Activated CD4-positive, alpha-beta memory T cell treated with anti-CD3 and anti-CD28 coated beads, Interleukin-2, amount 10 ng/mL, durations not matched to agents 7 days and 5 days (primary cell): ENCODE data around the gene ALK. TPM values are rescaled to one million over a fixed set of nuclear protein-coding genes. Genes with fewer than 3 reads are reported as not detected.
A peak's percentile ranks its signal among the peaks of the same experiment; 100 is the strongest.

ENCODE experiments used
- CTCF ChIA-PET: fragments of 350-600 bp; sonication (Branson Sonifier 250); formaldehyde crosslinking; loops from one replicate; lab custom pipeline; 2021; ENCODE audit warnings: antibody characterized with exemption, inconsistent platforms; lab: Charles Lee
- POLR2A ChIA-PET: fragments of 350-600 bp; sonication (Branson Sonifier 250); formaldehyde crosslinking; loops from one replicate; lab custom pipeline; 2021; ENCODE audit warnings: antibody characterized with exemption; lab: Charles Lee
- DNase-seq: peaks from one replicate; pipeline ENCODE4 v3.0.0-alpha.2; 2020
- H3K27ac Mint-ChIP-seq: one replicate; pipeline ENCODE4 v1.8.0; 2021; ENCODE audit warnings: mild to moderate bottlenecking, mixed read lengths
- H3K27me3 Mint-ChIP-seq: one replicate; pipeline ENCODE4 v1.8.0; 2021; ENCODE audit warnings: mixed read lengths
- H3K36me3 Mint-ChIP-seq: one replicate; pipeline ENCODE4 v1.8.0; 2021; ENCODE audit warnings: low read depth, mixed read lengths
- H3K4me1 Mint-ChIP-seq: one replicate; pipeline ENCODE4 v1.8.0; 2021; ENCODE audit warnings: mixed read lengths
- H3K4me3 Mint-ChIP-seq: one replicate; pipeline ENCODE4 v1.8.0; 2021; ENCODE audit warnings: mild to moderate bottlenecking, mixed read lengths
- H3K9me3 Mint-ChIP-seq: one replicate; pipeline ENCODE4 v1.8.0; 2021; ENCODE audit warnings: mixed read lengths
- total RNA-seq, 2 experiments: library from RNA; stranded (reverse); gene quantifications; one replicate each; pipeline ENCODE4 v1.2.3, GENCODE V29; 2021

ALK gene
- total RNA-seq, 2 experiments from 2014 or later, result not detected

- no peaks in the 10 kb centered on the region for H3K9me3 Mint-ChIP-seq
- no peaks in the 10 kb centered on the region for H3K36me3 Mint-ChIP-seq
- ChIA-PET POLR2A (no interaction called here), CTCF (interaction anchor here (0.6 kb wide), 1 partner anchor 231 kb away, joined by 3 read pairs; no protein-coding TSS in a partner anchor)
- no peaks in the 10 kb centered on the region for H3K4me1 Mint-ChIP-seq
- DNase-seq, result no peak
- H3K4me3 Mint-ChIP-seq, result no peak overlapping the region
- H3K27ac Mint-ChIP-seq, result no peak overlapping the region
- H3K27me3 Mint-ChIP-seq, result peaks cover 4% of the 10 kb centered on the region
Observed at GRCh38 chr2:29226375-29226774, 695.0 kb downstream of the ALK start.

- H3K4me3 Mint-ChIP-seq, result no peak overlapping the region
- POLR2A ChIA-PET, result no interaction called here
- no peak for DNase-seq
- no peaks in the 10 kb centered on the region for H3K4me1 Mint-ChIP-seq
- H3K27me3 Mint-ChIP-seq, result peaks cover 4% of the 10 kb centered on the region
- no peaks in the 10 kb centered on the region for H3K9me3 Mint-ChIP-seq
- H3K27ac Mint-ChIP-seq, result no peak overlapping the region
- CTCF ChIA-PET, result interaction anchor here (0.6 kb wide), 1 partner anchor 231 kb away, joined by 3 read pairs; no protein-coding TSS in a partner anchor
- H3K36me3 Mint-ChIP-seq, result no peaks in the 10 kb centered on the region
Observed at GRCh38 chr2:29225814-29226213, 695.6 kb downstream of the ALK start.

DNA sequence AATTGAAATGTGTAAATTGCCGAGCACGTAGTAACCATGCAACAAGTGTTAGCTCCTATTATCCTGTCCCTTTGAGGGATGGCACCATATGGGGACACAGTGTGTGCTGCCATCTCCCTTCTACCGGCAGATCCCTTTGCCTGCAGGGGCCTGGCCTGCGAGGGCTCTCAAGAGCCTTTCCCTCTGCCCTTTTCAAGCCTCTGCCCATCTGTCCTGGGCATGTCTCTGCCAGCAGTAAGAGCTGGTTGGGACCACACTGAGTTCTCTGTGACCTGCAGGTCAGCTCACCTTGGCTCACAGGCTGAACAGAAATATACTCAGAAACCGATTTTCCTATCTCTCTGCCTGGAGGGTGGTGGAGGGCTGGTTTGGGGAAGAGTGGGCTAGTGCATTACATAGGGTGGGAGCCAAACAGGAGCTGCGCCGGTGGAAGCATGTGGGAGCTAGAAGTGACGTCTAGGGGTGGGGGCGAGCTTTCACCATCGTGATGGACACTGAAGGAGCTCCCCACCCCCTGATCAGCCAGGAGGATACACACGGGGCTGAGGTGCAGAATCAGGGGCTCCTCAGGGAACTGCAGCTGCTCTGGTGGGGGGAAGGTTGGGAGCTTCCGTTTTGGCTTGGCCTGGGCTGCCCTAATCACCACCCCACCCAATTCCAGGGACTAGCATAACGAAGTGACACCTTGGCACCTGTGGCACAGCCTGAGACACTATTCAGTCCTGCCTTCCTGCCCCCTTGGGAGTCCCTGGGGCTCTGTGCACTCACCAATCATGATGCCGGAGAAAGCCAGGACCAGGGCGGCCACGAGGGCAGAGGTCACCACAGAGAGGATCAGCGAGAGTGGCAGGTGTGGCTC, 696.5 kb downstream of the ALK start:
- POLR2A ChIA-PET, result no interaction called here
- Mint-ChIP-seq H3K4me3 (no peak overlapping the region), H3K27ac (no peak overlapping the region), H3K4me1 (no peaks in the 10 kb centered on the region), H3K27me3 (peaks cover 4% of the 10 kb centered on the region), H3K9me3 (no peaks in the 10 kb centered on the region), H3K36me3 (no peaks in the 10 kb centered on the region)
- no peak for DNase-seq
- CTCF ChIA-PET, result interaction anchor here (1.0 to 1.1 kb wide), 2 partner anchors 12 to 269 kb away, joined by 3 read pairs; no protein-coding TSS in a partner anchor

DNA sequence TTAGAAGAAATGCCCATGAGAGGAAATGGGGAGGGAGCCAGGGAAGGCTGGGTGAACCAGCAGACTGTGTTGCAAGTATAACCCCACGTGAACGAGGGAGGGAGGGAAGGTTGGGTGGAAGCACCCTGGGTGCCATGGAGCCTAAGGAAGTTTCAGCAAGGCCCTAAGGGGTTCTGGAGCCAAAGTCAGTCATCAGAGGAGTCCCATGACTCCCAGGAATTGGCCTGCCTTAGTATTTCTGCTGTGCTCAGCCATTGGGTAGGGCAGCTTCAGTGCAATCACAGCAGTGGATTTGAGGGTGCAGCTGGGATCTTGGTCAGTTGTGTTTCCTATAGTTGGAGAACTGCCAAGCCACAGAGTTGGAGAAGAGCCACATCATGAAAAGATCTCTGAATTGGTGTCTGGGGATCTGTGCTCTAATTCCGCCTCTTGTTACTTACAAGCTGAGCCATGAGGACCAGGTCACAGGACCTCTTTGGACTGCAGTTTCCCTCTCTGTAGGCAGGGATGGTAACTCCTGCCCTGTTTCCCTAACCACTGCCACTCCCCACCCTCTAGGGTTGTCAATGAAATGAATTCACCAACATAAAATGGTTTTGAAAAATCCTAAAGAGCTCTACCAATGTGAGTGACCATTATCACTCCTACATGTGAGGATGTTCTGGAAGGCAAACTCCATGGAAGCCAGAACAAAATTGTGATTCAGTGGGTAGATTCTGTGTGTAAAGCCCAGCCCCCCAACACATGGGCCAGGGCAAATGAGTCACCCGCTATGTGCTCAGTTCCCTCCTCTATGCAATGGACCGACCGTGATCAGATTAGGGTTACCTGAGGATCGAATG, 697.3 kb downstream of the ALK start:
- Mint-ChIP-seq H3K36me3 (no peaks in the 10 kb centered on the region), H3K27ac (no peak overlapping the region), H3K4me1 (no peaks in the 10 kb centered on the region), H3K9me3 (no peaks in the 10 kb centered on the region), H3K27me3 (peaks cover 4% of the 10 kb centered on the region), H3K4me3 (no peak overlapping the region)
- no peak for DNase-seq
- ChIA-PET POLR2A (no interaction called here), CTCF (interaction anchor here (1.0 to 1.1 kb wide), 2 partner anchors 13 to 269 kb away, joined by 3 read pairs; no protein-coding TSS in a partner anchor)

DNA sequence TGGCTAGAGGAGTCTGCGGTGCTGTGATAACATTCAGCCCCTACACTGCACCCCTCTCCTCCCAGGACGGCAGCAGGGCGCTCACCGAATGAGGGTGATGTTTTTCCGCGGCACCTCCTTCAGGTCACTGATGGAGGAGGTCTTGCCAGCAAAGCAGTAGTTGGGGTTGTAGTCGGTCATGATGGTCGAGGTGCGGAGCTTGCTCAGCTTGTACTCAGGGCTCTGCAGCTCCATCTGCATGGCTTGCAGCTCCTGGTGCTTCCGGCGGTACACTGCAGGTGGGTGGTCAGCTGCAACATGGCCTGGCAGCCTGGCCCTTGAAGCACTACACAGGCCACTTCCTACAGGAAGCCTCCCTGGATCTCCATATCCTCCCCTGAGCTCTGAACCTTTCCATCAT, 698.1 kb downstream of the ALK start:
- ChIA-PET POLR2A (no interaction called here), CTCF (interaction anchor here (1.1 kb wide), 1 partner anchor 13 kb away, joined by 3 read pairs; no protein-coding TSS in a partner anchor)
- Mint-ChIP-seq H3K27ac (no peak overlapping the region), H3K4me1 (no peaks in the 10 kb centered on the region), H3K27me3 (peaks cover 4% of the 10 kb centered on the region), H3K4me3 (no peak overlapping the region), H3K36me3 (no peaks in the 10 kb centered on the region), H3K9me3 (no peaks in the 10 kb centered on the region)
- no peak for DNase-seq

- H3K27ac Mint-ChIP-seq, result no peak overlapping the region
- peak; percentile 13 for DNase-seq
- no peaks in the 10 kb centered on the region for H3K9me3 Mint-ChIP-seq
- no peak overlapping the region for H3K4me3 Mint-ChIP-seq
- H3K4me1 Mint-ChIP-seq, result no peaks in the 10 kb centered on the region
- CTCF ChIA-PET, result no interaction called here
- POLR2A ChIA-PET, result no interaction called here
- H3K27me3 Mint-ChIP-seq, result peaks cover 4% of the 10 kb centered on the region
- no peaks in the 10 kb centered on the region for H3K36me3 Mint-ChIP-seq
Observed at GRCh38 chr2:29222381-29223179, 698.8 kb downstream of the ALK start.

GRCh38 chr2:29220506-29221270, 700.7 kb downstream of the ALK start:
- no peak overlapping the region for H3K27ac Mint-ChIP-seq
- peaks cover 4% of the 10 kb centered on the region for H3K27me3 Mint-ChIP-seq
- no peak overlapping the region for H3K4me3 Mint-ChIP-seq
- ChIA-PET CTCF (no interaction called here), POLR2A (no interaction called here)
- no peaks in the 10 kb centered on the region for H3K9me3 Mint-ChIP-seq
- DNase-seq, result peak; percentile 4
- H3K36me3 Mint-ChIP-seq, result no peaks in the 10 kb centered on the region
- H3K4me1 Mint-ChIP-seq, result no peaks in the 10 kb centered on the region

- POLR2A ChIA-PET, result no interaction called here
- peak; percentile 8 for DNase-seq
- Mint-ChIP-seq H3K9me3 (no peaks in the 10 kb centered on the region), H3K4me1 (no peaks in the 10 kb centered on the region), H3K27ac (no peak overlapping the region), H3K36me3 (no peaks in the 10 kb centered on the region), H3K27me3 (peaks cover 4% of the 10 kb centered on the region), H3K4me3 (no peak overlapping the region)
- CTCF ChIA-PET, result no interaction called here
Observed at GRCh38 chr2:29219374-29219773, 702.0 kb downstream of the ALK start.

DNA sequence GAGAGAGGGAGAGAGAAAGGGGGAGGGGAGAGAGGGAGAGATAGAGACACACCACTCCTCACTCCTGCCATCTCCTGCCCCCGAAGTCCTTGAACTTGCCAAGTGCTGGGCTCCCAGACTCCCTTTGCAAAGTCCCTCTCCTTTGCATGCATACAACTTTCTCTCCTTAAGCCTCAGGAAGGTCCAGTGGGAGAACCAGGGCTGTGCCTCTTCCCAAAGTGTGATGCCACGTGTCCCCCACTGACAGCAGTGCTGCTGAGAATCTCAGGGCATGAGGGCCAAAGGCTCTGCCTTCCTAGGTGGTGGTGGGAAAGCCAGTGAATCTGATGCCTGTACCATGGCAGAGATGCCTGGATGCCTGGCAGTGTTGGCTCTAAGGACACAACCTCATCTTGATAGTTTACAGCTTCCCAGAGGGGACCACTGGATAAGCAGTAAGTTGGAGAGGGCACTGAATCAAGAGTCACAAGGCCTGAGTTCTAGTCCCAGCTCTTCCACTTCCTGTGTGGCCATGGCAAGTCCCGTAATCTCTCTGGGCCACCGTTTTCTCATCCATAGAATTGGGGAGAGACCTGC, 702.7 kb downstream of the ALK start:
- no peaks in the 10 kb centered on the region for H3K36me3 Mint-ChIP-seq
- H3K4me1 Mint-ChIP-seq, result peaks cover 3% of the 10 kb centered on the region
- H3K9me3 Mint-ChIP-seq, result no peaks in the 10 kb centered on the region
- ChIA-PET CTCF (no interaction called here), POLR2A (no interaction called here)
- H3K27ac Mint-ChIP-seq, result no peak overlapping the region
- DNase-seq, result peak; percentile 7
- H3K27me3 Mint-ChIP-seq, result no peaks in the 10 kb centered on the region
- no peak overlapping the region for H3K4me3 Mint-ChIP-seq

- no peak overlapping the region for H3K4me3 Mint-ChIP-seq
- ChIA-PET CTCF (interaction anchor here (1.0 kb wide), 1 partner anchor 262 kb away, joined by 3 read pairs; no protein-coding TSS in a partner anchor), POLR2A (no interaction called here)
- DNase-seq, result peak; percentile 15
- peaks cover 4% of the 10 kb centered on the region for H3K4me1 Mint-ChIP-seq
- H3K27me3 Mint-ChIP-seq, result no peaks in the 10 kb centered on the region
- H3K36me3 Mint-ChIP-seq, result no peaks in the 10 kb centered on the region
- H3K27ac Mint-ChIP-seq, result no peak overlapping the region
- H3K9me3 Mint-ChIP-seq, result no peaks in the 10 kb centered on the region
Observed at GRCh38 chr2:29218071-29218470, 703.3 kb downstream of the ALK start.

- H3K9me3 Mint-ChIP-seq, result no peaks in the 10 kb centered on the region
- H3K4me1 Mint-ChIP-seq, result peaks cover 4% of the 10 kb centered on the region
- ChIA-PET CTCF (no interaction called here), POLR2A (no interaction called here)
- DNase-seq, result no peak
- H3K36me3 Mint-ChIP-seq, result no peaks in the 10 kb centered on the region
- H3K27ac Mint-ChIP-seq, result no peak overlapping the region
- H3K27me3 Mint-ChIP-seq, result no peaks in the 10 kb centered on the region
- H3K4me3 Mint-ChIP-seq, result no peak overlapping the region
Observed at GRCh38 chr2:29216609-29216909, 704.8 kb downstream of the ALK start.
